H54 (cell line): Measurements from ENCODE around the gene CRYGB.
"Not testable (repeated sequence)": the region's sequence is repeated elsewhere in the genome, so short reads cannot be mapped to it uniquely, and the experiment has no call there.

ENCODE experiments used
- DNase-seq: peaks from one replicate; pipeline ENCODE4 v3.0.0; 2011; ENCODE audit warnings: low spot score, mixed read lengths; ENCODE audit not compliant: insufficient read length
- FAIRE-seq: peaks from 3 replicates; lab custom pipeline; 2011; peaks lifted over from hg19 to GRCh38; lab: Jason Lieb, UNC
- POLR2A ChIP-seq: IDR thresholded peaks from 2 replicates; pipeline ENCODE4 v1.6.1; 2011; ENCODE audit warnings: low read depth, mild to moderate bottlenecking, low read length

Gene CRYGB

GRCh38 chr2:208122248-208122647 is 23.7 kb downstream of the CRYGB start:
- no peak for TF ChIP-seq POLR2A
- no peak for FAIRE-seq

GRCh38 chr2:208118918-208119317 is 27.0 kb downstream of the CRYGB start:
- DNase-seq (no peak), FAIRE-seq (no peak)
- no peak for TF ChIP-seq POLR2A

More at GRCh38 chr2:208122248-208122647, 23.7 kb downstream of the CRYGB start:
- no peak for DNase-seq

- not testable (repeated sequence) for FAIRE-seq, DNase-seq
These were observed 28.6 kb downstream of the CRYGB start for GRCh38 chr2:208117390-208117789.

- TF ChIP-seq POLR2A, result no peak
- DNase-seq (no peak), FAIRE-seq (no peak)
These were observed 33.0 kb downstream of the CRYGB start for GRCh38 chr2:208112969-208113368.

DNA sequence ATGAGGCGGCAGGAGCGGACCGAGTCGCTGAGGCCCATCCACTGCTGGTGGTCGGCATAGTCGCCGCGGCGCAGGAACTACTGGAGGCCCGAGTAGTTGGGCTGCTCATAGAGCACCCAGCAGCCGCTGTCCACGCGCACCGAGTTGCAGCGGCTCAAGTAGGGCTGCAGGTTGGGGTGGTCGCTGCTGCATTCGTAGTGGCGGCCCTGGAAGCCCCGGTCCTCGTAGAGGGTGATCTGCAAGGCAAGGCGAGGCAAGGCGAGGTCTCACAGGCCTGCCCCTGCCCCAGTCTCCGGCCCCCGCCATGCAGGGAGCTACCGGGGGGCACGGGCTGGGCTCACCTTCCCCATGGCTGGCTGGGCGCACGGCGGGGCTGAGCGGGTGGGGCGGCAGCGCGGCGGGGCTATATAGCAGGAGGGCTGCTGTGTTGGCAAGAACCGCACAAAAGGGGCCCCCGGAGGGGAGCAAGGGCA is 33.6 kb downstream of the CRYGB start:
- DNase-seq, FAIRE-seq: not testable (repeated sequence)

- DNase-seq (no peak), FAIRE-seq (no peak)
- TF ChIP-seq POLR2A, result no peak
These were observed 42.3 kb downstream of the CRYGB start for GRCh38 chr2:208103616-208104015.

GRCh38 chr2:208101716-208102631 is 44.0 kb downstream of the CRYGB start:
- no peak for DNase-seq
- no peak for TF ChIP-seq POLR2A
- FAIRE-seq, result peak; percentile 52

GRCh38 chr2:208099682-208100470 is 46.1 kb downstream of the CRYGB start:
- TF ChIP-seq POLR2A, result no peak
- DNase-seq (no peak), FAIRE-seq (no peak)

DNA sequence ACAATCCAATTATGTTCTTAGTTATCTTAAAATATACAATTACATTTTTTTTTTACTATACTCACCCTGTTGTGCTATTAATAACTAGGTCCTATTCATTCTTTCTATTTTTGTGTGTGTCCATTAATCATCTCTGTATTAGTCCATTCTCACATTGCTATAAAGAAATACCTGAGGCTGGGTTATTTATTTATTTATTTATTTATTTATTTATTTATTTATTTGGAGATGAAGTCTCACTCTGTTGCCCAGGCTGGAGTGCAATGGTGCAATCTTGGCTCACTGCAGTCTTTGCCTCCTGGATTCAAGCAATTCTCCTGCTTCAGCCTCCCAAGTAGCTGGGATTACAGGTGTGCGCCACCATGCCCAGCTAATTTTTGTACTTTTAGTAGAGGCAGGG is 47.3 kb downstream of the CRYGB start:
- not testable (repeated sequence) for DNase-seq, FAIRE-seq

GRCh38 chr2:208098267-208098666 is 47.7 kb downstream of the CRYGB start:
- no peak for TF ChIP-seq POLR2A
- DNase-seq, result no peak
- no peak for FAIRE-seq

DNA sequence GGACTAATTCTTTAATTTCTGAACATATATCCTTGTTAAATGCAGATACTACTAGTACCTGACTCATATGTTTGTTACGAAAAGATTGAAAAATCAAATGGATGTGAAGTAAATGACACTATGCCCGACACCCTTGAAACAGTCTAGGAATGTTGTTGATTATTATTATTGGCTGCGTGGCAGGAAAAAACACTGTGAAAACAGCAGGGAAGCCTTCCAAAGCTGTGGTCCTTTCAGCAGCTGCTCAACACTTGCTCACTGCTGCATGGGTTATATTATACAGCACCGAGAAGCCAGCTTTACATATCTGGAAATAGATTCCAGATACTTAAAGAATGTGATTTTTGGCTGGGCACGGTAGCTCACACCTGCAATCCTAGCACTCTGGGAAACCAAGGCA is 48.2 kb downstream of the CRYGB start:
- no peak for TF ChIP-seq POLR2A
- no peak for FAIRE-seq
- no peak for DNase-seq

DNA sequence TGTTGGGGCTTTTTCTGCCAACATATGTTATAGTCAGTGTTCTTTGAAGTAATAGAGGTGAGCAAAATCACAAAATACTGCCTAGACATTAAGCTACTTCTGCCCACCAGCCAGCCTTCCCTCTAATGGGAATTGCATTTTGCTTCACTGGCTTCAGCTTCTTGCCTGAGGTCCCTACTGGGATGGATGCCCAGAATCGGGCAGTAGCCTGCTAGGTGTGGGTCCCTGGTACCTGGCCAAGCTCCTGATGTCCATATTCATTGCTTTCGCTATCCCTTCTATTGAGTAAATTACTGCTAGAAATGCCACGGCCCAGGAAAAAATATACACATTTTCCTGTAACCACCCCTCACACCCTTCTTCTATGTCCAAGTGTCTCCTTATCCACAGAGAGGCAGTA is 48.6 kb downstream of the CRYGB start:
- DNase-seq (no peak), FAIRE-seq (no peak)
- TF ChIP-seq POLR2A, result no peak

DNA sequence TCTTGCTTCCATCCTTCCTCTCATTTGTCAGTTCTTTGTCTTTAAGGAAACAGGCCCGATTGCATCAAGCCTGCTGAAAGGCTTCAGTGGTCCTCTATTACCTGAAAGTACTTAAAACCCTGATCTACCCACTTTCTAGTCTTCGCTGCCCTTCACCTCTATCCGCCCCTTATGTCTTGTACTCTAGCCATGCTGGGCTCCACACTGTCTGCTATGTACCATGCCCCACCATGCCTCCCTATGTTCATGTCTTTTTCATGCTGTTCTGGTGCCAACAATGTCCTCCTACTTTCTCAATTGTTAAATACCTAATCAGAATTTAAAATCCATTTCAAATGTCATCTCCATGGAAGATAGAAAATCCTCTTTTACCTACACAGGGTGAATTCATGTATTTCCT is 49.9 kb downstream of the CRYGB start:
- no peak for DNase-seq
- no peak for TF ChIP-seq POLR2A
- no peak for FAIRE-seq

- DNase-seq (no peak), FAIRE-seq (no peak)
- TF ChIP-seq POLR2A, result no peak
These were observed 52.8 kb downstream of the CRYGB start for GRCh38 chr2:208093128-208093527.
